WERI-Rb-1 (cell line): ENCODE measurements around the gene FZD8.

ENCODE experiments used
- DNase-seq: peaks from one replicate; pipeline ENCODE4 v3.0.0-alpha.2; 2020
- H3K27ac ChIP-seq: fragments of 250-450 bp; sonication (Bioruptor Pico); 2 replicates; pipeline ENCODE4 v1.5.1; 2020; ENCODE audit warnings: mild to moderate bottlenecking, moderate library complexity
- H3K27me3 ChIP-seq: fragments of 250-450 bp; sonication (Bioruptor Pico); 2 replicates; pipeline ENCODE4 v1.5.1; 2021; ENCODE audit warnings: mild to moderate bottlenecking, low read depth, moderate library complexity; ENCODE audit not compliant: insufficient read depth, severe bottlenecking
- H3K36me3 ChIP-seq: fragments of 250-450 bp; sonication (Bioruptor Pico); 2 replicates; pipeline ENCODE4 v1.5.1; 2020; ENCODE audit warnings: mild to moderate bottlenecking, moderate library complexity
- H3K4me3 ChIP-seq: 2 replicates; pipeline ENCODE4 v1.5.1; 2011; ENCODE audit warnings: low read depth, mild to moderate bottlenecking, control low read depth, low read length
- H3K9me3 ChIP-seq: fragments of 250-450 bp; sonication (Bioruptor Pico); 2 replicates; pipeline ENCODE4 v1.5.1; 2021; ENCODE audit warnings: mild to moderate bottlenecking, moderate library complexity; ENCODE audit not compliant: severe bottlenecking
- TF ChIP-seq, protein P1 (sequence below): IDR thresholded peaks from 2 replicates; pipeline ENCODE4 v1.5.1; 2011; ENCODE audit warnings: low read depth, mild to moderate bottlenecking, control low read depth, inconsistent platforms, low read length

Gene FZD8

DNA sequence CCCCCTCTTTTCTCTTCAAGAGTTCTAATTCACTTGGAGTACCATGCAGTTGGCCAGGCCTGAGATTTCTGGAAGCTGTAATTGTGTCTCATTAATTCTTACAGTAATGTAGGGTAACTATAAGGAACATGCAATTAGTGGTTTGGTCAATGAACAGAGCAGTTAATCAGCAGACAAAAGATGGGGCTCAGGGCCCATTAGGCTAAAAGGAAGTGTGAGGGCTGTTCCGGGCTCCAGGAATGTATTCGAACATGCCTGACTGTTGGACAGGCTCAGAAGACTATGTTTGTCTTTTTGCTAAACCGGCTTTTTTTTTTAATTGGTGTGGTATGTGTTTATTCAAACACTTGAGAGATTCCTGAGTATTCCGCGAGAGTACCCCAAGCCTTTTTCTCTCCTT lies 42.5 kb upstream of the FZD8 start:
- TF ChIP-seq, protein P1, sequence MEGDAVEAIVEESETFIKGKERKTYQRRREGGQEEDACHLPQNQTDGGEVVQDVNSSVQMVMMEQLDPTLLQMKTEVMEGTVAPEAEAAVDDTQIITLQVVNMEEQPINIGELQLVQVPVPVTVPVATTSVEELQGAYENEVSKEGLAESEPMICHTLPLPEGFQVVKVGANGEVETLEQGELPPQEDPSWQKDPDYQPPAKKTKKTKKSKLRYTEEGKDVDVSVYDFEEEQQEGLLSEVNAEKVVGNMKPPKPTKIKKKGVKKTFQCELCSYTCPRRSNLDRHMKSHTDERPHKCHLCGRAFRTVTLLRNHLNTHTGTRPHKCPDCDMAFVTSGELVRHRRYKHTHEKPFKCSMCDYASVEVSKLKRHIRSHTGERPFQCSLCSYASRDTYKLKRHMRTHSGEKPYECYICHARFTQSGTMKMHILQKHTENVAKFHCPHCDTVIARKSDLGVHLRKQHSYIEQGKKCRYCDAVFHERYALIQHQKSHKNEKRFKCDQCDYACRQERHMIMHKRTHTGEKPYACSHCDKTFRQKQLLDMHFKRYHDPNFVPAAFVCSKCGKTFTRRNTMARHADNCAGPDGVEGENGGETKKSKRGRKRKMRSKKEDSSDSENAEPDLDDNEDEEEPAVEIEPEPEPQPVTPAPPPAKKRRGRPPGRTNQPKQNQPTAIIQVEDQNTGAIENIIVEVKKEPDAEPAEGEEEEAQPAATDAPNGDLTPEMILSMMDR = no peak
- H3K27me3 ChIP-seq = no peaks in the 10 kb centered on the region
- no peak overlapping the region for H3K4me3 ChIP-seq
- no peaks in the 10 kb centered on the region for H3K36me3 ChIP-seq
- H3K27ac ChIP-seq = no peak overlapping the region
- H3K9me3 ChIP-seq = peaks cover 3% of the 10 kb centered on the region
- DNase-seq = no peak

DNA sequence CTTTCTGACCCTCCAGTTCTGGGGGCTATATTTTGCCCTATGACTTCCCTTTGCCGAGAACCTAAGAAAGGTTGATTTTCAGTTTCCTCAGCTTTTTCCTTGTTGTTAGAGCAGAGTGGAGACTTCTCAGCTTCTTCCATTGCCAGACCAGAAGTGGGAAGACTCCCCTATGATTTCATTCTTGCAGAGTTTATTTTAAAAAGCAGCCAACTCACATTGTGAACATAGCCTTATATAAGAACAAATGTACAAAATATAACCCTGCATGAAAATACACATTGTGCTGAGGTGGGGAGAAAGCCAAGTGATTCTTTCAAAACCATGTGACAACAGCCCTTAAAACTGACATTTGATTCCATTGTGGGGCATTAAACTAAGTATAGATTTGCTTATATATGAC lies 33.8 kb upstream of the FZD8 start:
- Histone ChIP-seq H3K9me3 (no peaks in the 10 kb centered on the region), H3K27me3 (no peaks in the 10 kb centered on the region), H3K27ac (no peak overlapping the region), H3K4me3 (no peak overlapping the region), H3K36me3 (no peaks in the 10 kb centered on the region)
- DNase-seq = no peak
- TF ChIP-seq, protein P1 = no peak

DNA sequence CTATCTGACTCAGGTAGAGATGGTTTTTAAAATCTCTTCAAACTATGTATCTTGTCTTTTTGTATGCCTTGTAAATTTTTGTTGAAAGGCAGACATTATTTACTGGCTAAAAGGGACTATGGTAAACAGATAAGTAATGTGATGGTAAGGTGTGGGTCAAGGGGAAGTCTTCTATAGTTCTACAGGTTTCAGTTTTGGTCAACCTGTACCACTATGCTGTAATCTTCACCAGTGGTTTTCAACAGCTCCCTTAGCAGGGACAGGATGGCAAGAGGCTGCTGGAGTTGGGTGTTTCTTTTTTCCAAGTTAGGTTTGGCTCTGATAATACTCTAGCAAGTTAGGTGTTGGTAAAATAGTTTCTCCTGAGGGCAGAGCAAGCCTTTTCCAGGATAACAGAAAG lies 32.7 kb upstream of the FZD8 start:
- no peak overlapping the region for H3K4me3 ChIP-seq
- H3K36me3 ChIP-seq = no peaks in the 10 kb centered on the region
- TF ChIP-seq, protein P1 = no peak
- H3K9me3 ChIP-seq = no peaks in the 10 kb centered on the region
- no peak overlapping the region for H3K27ac ChIP-seq
- DNase-seq = no peak
- no peaks in the 10 kb centered on the region for H3K27me3 ChIP-seq

DNA sequence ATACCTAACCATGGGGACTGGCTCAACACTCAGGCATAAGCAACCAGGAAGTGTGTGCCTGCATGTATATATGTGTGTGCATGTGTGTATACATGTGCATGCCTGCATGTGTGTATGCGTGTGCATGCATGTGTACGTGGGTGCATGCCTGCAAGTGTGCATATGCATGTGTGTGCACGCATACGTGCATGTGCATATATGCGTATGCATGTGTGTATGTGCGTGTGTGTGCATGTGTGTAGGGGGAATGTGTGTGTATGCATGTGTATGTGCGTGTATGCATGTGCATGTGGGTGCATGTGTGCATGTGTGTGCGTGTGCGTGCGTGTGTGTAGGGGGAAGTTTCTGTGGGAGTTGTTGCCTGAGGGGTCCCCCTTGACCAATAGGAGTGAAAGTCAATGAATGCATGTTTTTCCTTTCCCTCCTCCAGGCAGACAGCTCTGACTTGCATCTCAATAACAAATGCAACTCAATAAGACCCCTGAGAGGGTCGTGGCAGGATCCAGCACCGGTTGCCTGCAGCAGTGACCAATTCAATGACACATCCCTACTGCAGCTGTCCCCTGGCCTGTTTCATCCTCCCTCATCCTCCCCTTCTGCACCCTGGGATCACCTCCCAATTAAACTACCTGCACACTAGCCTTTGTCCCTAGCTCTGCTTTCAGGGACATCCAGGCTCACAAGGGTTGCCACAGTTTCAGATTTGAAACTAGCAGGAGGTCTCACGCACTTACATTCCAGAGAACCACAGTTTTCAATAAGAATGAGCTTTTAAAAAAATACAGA lies 27.0 kb upstream of the FZD8 start:
- no peaks in the 10 kb centered on the region for H3K27me3 ChIP-seq
- H3K4me3 ChIP-seq = no peak overlapping the region
- no peaks in the 10 kb centered on the region for H3K36me3 ChIP-seq
- no peaks in the 10 kb centered on the region for H3K9me3 ChIP-seq
- TF ChIP-seq, protein P1 = no peak
- H3K27ac ChIP-seq = no peak overlapping the region
- DNase-seq = no peak

DNA sequence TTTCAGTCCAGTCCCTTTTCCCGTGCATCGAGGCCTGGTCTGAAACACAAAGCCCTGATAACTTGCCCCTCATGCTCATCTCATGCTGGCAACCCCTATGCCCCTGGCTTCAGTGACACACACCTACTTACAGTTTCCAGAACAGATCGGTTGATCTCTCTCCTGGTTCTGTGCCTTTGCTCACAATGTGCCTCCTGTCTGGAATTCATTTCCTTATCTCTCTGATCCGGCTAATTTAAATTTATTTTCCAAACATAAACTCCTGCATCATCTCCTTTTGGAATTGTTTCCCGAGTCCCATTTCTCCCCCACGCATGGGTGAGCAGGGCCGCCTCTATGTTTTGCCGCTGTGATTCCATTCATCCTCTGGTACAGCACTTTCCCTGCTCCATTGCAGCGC lies 25.9 kb upstream of the FZD8 start:
- Histone ChIP-seq H3K36me3 (no peaks in the 10 kb centered on the region), H3K27ac (no peak overlapping the region), H3K9me3 (no peaks in the 10 kb centered on the region), H3K27me3 (no peaks in the 10 kb centered on the region), H3K4me3 (no peak overlapping the region)
- TF ChIP-seq, protein P1 = no peak
- no peak for DNase-seq
